ENCODE results near the gene VPS29. TPM values are rescaled to one million over a fixed set of nuclear protein-coding genes. Genes with fewer than 3 reads are reported as not detected.

Gene VPS29
- total and polyA plus RNA-seq, 2 of the 8 experiments (the other 6 are each of a cell fraction or from before 2014, with no cell fraction given): 59.0 to 74.6 TPM

GRCh38 chr12:110543252-110543959, 41.5 kb upstream of the VPS29 start:
- no peak overlapping the region for H3K4ac ChIP-seq (replicated peaks; ENCODE audit: insufficient read length, low read depth, low read length)

More at GRCh38 chr12:110543252-110543959, 41.5 kb upstream of the VPS29 start:
- TF ChIP-seq SUZ12 (IDR thresholded peaks at IDR 0.05; ENCODE audit: low read length) (no peak), CBX8 (IDR thresholded peaks at IDR 0.05; ENCODE audit: borderline replicate concordance, low read depth, low read length) (no peak), TBP (IDR thresholded peaks at IDR 0.05; ENCODE audit: low read depth, low read length) (no peak), MAX (IDR thresholded peaks at IDR 0.05) (no peak), RXRA (IDR thresholded peaks at IDR 0.05; ENCODE audit: insufficient read depth, low read depth, low read length) (no peak), MAFK (IDR thresholded peaks at IDR 0.05; ENCODE audit: low read depth, low read length) (no peak)
- no peak for FAIRE-seq
- Histone ChIP-seq H3K23ac (ENCODE audit: insufficient read length) (no peak overlapping the region), H3K4me1 (replicated peaks in 1 of 4; ENCODE audit: control insufficient read depth in 3 of 4, insufficient read depth in 4 of 4, low read length in 3 of 4) (no peaks in the 10 kb centered on the region), H4K5ac (ENCODE audit: insufficient read length, low read depth, low read length) (no peak overlapping the region), H3K27me3 (replicated peaks in 1 of 4; ENCODE audit: control insufficient read depth in 3 of 4, extremely low read depth in 1 of 4, insufficient read depth in 3 of 4, low read length in 3 of 4) (no peaks in the 10 kb centered on the region), H4K91ac (replicated peaks; ENCODE audit: insufficient read length, low read length) (no peak overlapping the region), H2AFZ (ENCODE audit: low read length) (no peak overlapping the region), H3K79me1 (ENCODE audit: low read depth, low read length) (no peaks in the 10 kb centered on the region; the same call in 1 of the 2 replicates), H3K56ac (replicated peaks; ENCODE audit: insufficient read length, low read depth, low read length) (no peak overlapping the region), H3K36me3 (ENCODE audit: control insufficient read depth in 2 of 4, insufficient read depth in 4 of 4, low read length in 3 of 4) (peaks cover 0 to 10% (median 7%) of the 10 kb centered on the region in 4 experiments; a peak in 7 of 8 replicates), H2BK15ac (ENCODE audit: low read length) (no peak overlapping the region), H3K4me3 (ENCODE audit: extremely low read depth in 1 of 4, insufficient read depth in 2 of 4, low read depth in 3 of 4, low read length in 4 of 4) (no peak overlapping the region), H2BK120ac (replicated peaks; ENCODE audit: low read depth, low read length) (no peak overlapping the region), H3K9me3 (ENCODE audit: insufficient read depth in 2 of 2, low read depth in 1 of 2, low read length in 1 of 2) (no peaks in the 10 kb centered on the region), H3K14ac (ENCODE audit: insufficient read length) (no peak overlapping the region), H2BK12ac (ENCODE audit: low read depth, low read length) (no peak overlapping the region), H3K79me2 (ENCODE audit: control insufficient read depth in 1 of 2, insufficient read depth in 2 of 2, low read length in 2 of 2) (no peaks in the 10 kb centered on the region), H2BK5ac (ENCODE audit: low read depth, low read length) (no peak overlapping the region), H3K4me2 (ENCODE audit: insufficient read depth in 1 of 2, low read depth in 2 of 2, low read length in 2 of 2) (no peak overlapping the region), H3K18ac (ENCODE audit: extremely low read depth, low read length) (no peak overlapping the region), H3K27ac (ENCODE audit: low read depth, low read length) (no peak overlapping the region), H2BK20ac (ENCODE audit: low read length) (no peak overlapping the region), H4K20me1 (replicated peaks in 1 of 2; ENCODE audit: control insufficient read depth in 1 of 2, insufficient read depth in 2 of 2, low read length in 2 of 2) (peaks cover 0 to 2% of the 10 kb centered on the region in 2 experiments), H4K8ac (ENCODE audit: extremely low read depth, insufficient read depth, low read length) (no peak overlapping the region), H3K9ac (replicated peaks in 1 of 4; ENCODE audit: extremely low read depth in 1 of 4, low read depth in 3 of 4, low read length in 3 of 4) (no peak overlapping the region), H3K23me2 (ENCODE audit: low read depth, low read length) (no peaks in the 10 kb centered on the region), H2AK5ac (ENCODE audit: low read depth, low read length) (no peak overlapping the region)
- WGBS, 2 experiments (ENCODE audit: extremely low coverage in 1 of 2, insufficient coverage in 1 of 2, insufficient read length in 1 of 2, insufficient replicate concordance in 2 of 2, low coverage in 1 of 2, low lambda C conversion rate in 2 of 2, missing lambda C conversion rate in 1 of 2): 84% methylated on average over 7 of the region's 7 CpGs; no CpG with 5 or more reads in 1 of the 2 experiments
- ChIA-PET CTCF (ENCODE audit: partially characterized antibody) (interaction anchor here (0.7 to 2.3 kb wide), 4 partner anchors 7 to 58 kb away, joined by 3 to 18 read pairs (median 10); no protein-coding TSS in a partner anchor), POLR2A (ENCODE audit: partially characterized antibody) (no interaction called here)
- no peak for DNase-seq (ENCODE audit: low read depth in 1 of 2, low spot score in 2 of 2)
